ENCODE data around the gene RBMS3.

GRCh38 chr3:29536016-29536758, 255.3 kb downstream of the RBMS3 start:
- TF ChIP-seq CTCF (IDR thresholded peaks at IDR 0.05) (no peak), POLR2A (IDR thresholded peaks at IDR 0.05) (no peak), EP300 (IDR thresholded peaks at IDR 0.05) (no peak)
